ENCODE data around the gene FBH1. TPM values are rescaled to one million over a fixed set of nuclear protein-coding genes. Genes with fewer than 3 reads are reported as not detected.

FBH1 gene
- total and polyA plus RNA-seq, 9 of the 15 experiments (the other 6 are each of a cell fraction or from before 2014, with no cell fraction given), result 13.4 to 108 (median 77.8) TPM

- TF ChIP-seq MGA (IDR thresholded peaks at IDR 0.05) (peak; percentile 43), ZBTB40 (IDR thresholded peaks at IDR 0.05) (no peak), ZBTB40 (CRISPR knock-in tag; IDR thresholded peaks at IDR 0.05) (no peak), UBTF (IDR thresholded peaks at IDR 0.05; ENCODE audit: borderline replicate concordance in 1 of 2, low read depth in 2 of 2, low read length in 2 of 2) (no peak)
These were observed 4.8 kb downstream of the FBH1 start (continued) for GRCh38 chr10:5894873-5895272.

Data from K562 (cell line).